Fibroblast of pulmonary artery (primary cell): Measurements from ENCODE around the gene AQP3.

ENCODE experiments used
- DNase-seq: peaks from one replicate; pipeline ENCODE4 v3.0.0-alpha.2; 2010; ENCODE audit warnings: low read depth
- H3K4me3 ChIP-seq: replicated peaks from 2 replicates; pipeline ENCODE4 v1.5.1; 2011; ENCODE audit warnings: low read depth, mild to moderate bottlenecking, control low read depth, low read length, moderate library complexity
- CTCF ChIP-seq: IDR thresholded peaks from 2 replicates; pipeline ENCODE4 v1.5.1; 2011; ENCODE audit warnings: mild to moderate bottlenecking, control low read depth, low read length, inconsistent platforms; ENCODE audit errors: missing control alignments

Gene AQP3

GRCh38 chr9:33468215-33468730 lies 20.9 kb upstream of the AQP3 start:
- no peak overlapping the region for H3K4me3 ChIP-seq
- DNase-seq = no peak
- no peak for TF ChIP-seq CTCF

- no peak for TF ChIP-seq CTCF
- no peak overlapping the region for H3K4me3 ChIP-seq
- DNase-seq = no peak
These were observed 20.1 kb upstream of the AQP3 start for GRCh38 chr9:33467526-33467925.

GRCh38 chr9:33466565-33467495 lies 19.4 kb upstream of the AQP3 start:
- H3K4me3 ChIP-seq = no peak overlapping the region
- peak; percentile 53 for DNase-seq
- TF ChIP-seq CTCF = peak; percentile 96

- DNase-seq = no peak
- H3K4me3 ChIP-seq = no peak overlapping the region
- no peak for TF ChIP-seq CTCF
These were observed 18.5 kb upstream of the AQP3 start for GRCh38 chr9:33465596-33466564.

GRCh38 chr9:33465096-33465495 lies 17.7 kb upstream of the AQP3 start:
- DNase-seq = no peak
- no peak for TF ChIP-seq CTCF
- no peak overlapping the region for H3K4me3 ChIP-seq

GRCh38 chr9:33464045-33464636 lies 16.7 kb upstream of the AQP3 start:
- no peak for DNase-seq
- H3K4me3 ChIP-seq = no peak overlapping the region
- no peak for TF ChIP-seq CTCF
